Adrenal gland (tissue), 5 donors: ENCODE data around the gene VWCE.
A peak's percentile ranks its signal among the peaks of the same experiment; 100 is the strongest.

Experiments used
- POLR2A ChIP-seq, 2 donors: fragments of 450-650 bp; IDR thresholded peaks; one replicate each; pipeline ENCODE4 v1.6.1; 2017; ENCODE audit warnings: antibody characterized with exemption in 2 of 2, mild to moderate bottlenecking in 2 of 2, moderate library complexity in 1 of 2
- TF ChIP-seq, protein P1 (sequence below), 6 experiments: fragments of 450-650 bp in 4 of 6; fragments of 200-600 bp in 2 of 6; sonication (generic) in 1 of 6; IDR thresholded peaks; 1 replicate in 5 of 6; 2 replicates in 1 of 6; pipeline versions ENCODE4 v1.5.1 to v1.8.0; 2016 to 2021; ENCODE audit warnings: antibody characterized with exemption in 6 of 6, mild to moderate bottlenecking in 2 of 6, moderate library complexity in 1 of 6
- donor health status: DM: no; HTN: no; CAD: no.

- TF ChIP-seq, protein P1, sequence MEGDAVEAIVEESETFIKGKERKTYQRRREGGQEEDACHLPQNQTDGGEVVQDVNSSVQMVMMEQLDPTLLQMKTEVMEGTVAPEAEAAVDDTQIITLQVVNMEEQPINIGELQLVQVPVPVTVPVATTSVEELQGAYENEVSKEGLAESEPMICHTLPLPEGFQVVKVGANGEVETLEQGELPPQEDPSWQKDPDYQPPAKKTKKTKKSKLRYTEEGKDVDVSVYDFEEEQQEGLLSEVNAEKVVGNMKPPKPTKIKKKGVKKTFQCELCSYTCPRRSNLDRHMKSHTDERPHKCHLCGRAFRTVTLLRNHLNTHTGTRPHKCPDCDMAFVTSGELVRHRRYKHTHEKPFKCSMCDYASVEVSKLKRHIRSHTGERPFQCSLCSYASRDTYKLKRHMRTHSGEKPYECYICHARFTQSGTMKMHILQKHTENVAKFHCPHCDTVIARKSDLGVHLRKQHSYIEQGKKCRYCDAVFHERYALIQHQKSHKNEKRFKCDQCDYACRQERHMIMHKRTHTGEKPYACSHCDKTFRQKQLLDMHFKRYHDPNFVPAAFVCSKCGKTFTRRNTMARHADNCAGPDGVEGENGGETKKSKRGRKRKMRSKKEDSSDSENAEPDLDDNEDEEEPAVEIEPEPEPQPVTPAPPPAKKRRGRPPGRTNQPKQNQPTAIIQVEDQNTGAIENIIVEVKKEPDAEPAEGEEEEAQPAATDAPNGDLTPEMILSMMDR (IDR thresholded peaks at IDR 0.05), result peak in 1 of 6 experiments; percentile 4
- no peak for TF ChIP-seq POLR2A (IDR thresholded peaks at IDR 0.05)
These were observed at the start of gene VWCE for GRCh38 chr11:61294717-61295595.
